Skeletal muscle satellite cell (primary cell): ENCODE data around the gene PLXNA4.

Experiments
- H3K27me3 ChIP-seq: 2 replicates; pipeline ENCODE4 v1.7.0; 2013; ENCODE audit warnings: low read length; ENCODE audit not compliant: control insufficient read depth, insufficient read depth
- H3K36me3 ChIP-seq: 2 replicates; pipeline ENCODE4 v1.7.0; 2013; ENCODE audit warnings: mild to moderate bottlenecking, control low read depth, low read length; ENCODE audit not compliant: insufficient read depth
- H3K4me1 ChIP-seq: 2 replicates; pipeline ENCODE4 v1.7.0; 2013; ENCODE audit warnings: low read length; ENCODE audit not compliant: control insufficient read depth, insufficient read depth
- H3K4me2 ChIP-seq: 2 replicates; pipeline ENCODE4 v1.7.0; 2013; ENCODE audit warnings: mild to moderate bottlenecking, low read length
- H3K4me3 ChIP-seq: 2 replicates; pipeline ENCODE4 v1.7.0; 2013; ENCODE audit warnings: low read length
- H3K9ac ChIP-seq: 2 replicates; pipeline ENCODE4 v1.7.0; 2013; ENCODE audit warnings: mild to moderate bottlenecking, low read depth, low read length, moderate library complexity
- H3K9me3 ChIP-seq: replicated peaks from 2 replicates; pipeline ENCODE4 v1.7.0; 2013; ENCODE audit warnings: mild to moderate bottlenecking, control low read depth, low read length

The PLXNA4 gene

DNA sequence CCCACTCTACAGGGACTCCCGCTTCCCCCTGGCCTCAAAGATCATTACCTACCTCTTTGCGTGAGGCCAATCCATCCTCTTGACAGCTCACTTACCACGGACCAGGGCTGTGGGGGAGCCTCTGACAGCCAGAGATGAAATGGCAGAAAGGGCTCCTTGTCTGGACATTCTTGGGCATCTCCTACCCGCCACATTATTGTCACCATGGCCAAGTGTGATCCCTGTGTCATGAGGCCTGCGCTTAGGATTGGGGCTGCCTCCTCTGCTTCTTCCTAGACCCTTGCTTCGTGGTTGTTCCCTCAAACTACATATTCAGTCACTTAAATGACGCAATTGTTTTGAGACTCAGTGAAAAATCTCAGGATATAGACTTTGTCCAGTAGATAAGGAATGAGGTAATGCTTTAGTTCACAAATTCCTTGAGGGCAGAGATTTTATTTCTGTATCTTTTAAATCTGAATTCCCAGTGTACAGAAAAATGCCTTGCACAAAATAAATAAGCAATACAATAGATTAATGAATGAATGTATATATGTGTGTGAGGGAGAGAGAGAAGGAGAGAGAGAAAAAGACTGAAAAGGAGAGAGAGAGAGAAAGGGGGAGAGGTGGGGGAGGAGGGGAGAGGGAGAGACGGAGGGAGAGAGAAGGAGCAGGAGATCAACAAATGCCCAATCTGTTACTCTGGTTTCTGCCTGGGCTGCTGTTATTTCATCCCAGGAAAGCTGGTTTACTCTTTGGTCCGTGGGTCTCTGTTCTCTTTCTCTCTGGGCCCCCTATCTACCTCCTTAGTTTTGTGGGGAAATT, 159.0 kb downstream of the PLXNA4 start:
- Histone ChIP-seq H3K9ac (no peak overlapping the region), H3K4me1 (no peaks in the 10 kb centered on the region), H3K4me2 (no peak overlapping the region), H3K9me3 (no peaks in the 10 kb centered on the region), H3K36me3 (no peaks in the 10 kb centered on the region), H3K27me3 (no peaks in the 10 kb centered on the region), H3K4me3 (no peak overlapping the region)

DNA sequence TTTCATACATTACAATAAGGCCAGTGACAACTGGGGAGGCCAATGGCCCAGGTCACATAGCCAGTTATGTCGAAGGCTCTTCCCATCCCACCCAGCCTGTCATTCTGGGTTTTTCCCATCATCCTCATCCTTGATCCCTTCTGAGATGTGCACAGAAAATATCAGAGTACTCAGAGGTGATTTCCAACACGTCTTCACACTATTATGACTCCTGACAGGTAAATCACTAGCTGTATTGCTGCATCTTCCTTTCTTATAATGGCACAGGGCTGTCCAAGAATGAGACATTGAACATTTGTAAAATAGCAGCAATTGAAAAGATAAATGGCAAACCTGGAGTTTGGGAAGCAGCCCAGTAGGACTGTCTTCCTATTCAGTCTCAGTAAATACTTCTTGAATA, 159.9 kb downstream of the PLXNA4 start:
- no peaks in the 10 kb centered on the region for H3K36me3 ChIP-seq
- H3K27me3 ChIP-seq: no peaks in the 10 kb centered on the region

DNA sequence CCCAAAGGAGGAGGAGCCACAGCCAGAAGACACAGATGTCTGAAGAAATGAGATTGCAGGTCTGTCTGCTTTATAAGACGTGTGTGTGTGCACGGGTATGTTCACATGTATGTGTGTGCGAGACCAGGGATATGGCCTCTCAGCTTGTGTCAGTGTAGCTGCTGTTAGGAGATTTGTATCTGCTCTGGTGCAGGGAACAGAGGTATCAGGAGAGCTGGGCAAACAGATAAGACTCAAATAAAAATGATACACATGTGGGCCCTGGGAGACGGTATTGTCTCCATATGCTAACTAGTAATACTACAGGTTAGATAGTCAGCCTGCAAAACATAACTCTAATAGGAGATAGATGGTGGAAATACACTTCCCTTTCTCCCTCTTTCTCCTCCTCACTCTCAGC, 161.0 kb downstream of the PLXNA4 start:
- Histone ChIP-seq H3K9ac (no peak overlapping the region), H3K36me3 (no peaks in the 10 kb centered on the region), H3K4me3 (no peak overlapping the region), H3K4me2 (no peak overlapping the region), H3K9me3 (no peaks in the 10 kb centered on the region), H3K4me1 (no peaks in the 10 kb centered on the region), H3K27me3 (no peaks in the 10 kb centered on the region)

More for the DNA sequence above, 159.9 kb downstream of the PLXNA4 start:
- H3K9me3 ChIP-seq: no peaks in the 10 kb centered on the region
- no peak overlapping the region for H3K9ac ChIP-seq
- H3K4me1 ChIP-seq: no peaks in the 10 kb centered on the region
- H3K4me3 ChIP-seq: no peak overlapping the region
- H3K4me2 ChIP-seq: no peak overlapping the region

DNA sequence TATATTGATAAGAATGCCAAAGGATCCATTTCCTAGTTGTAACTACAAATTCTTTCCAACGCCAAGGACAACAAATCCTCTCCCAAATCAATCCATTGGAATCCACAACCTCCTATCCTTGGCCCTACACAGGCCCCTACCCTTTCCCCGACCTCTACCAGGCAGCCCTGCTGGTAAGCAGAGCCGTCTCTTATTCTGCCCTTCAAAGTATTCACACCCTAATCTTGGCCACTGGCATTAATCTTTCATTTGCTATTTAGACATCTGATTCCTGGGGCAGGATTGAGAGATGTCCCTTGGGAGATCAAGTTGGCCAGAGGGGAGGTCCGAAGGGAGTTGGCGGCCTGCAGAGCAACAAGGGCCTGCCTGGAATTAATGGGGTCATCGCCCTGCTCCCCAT, 161.4 kb downstream of the PLXNA4 start:
- H3K9ac ChIP-seq: no peak overlapping the region
- H3K4me1 ChIP-seq: no peaks in the 10 kb centered on the region
- no peak overlapping the region for H3K4me2 ChIP-seq

DNA sequence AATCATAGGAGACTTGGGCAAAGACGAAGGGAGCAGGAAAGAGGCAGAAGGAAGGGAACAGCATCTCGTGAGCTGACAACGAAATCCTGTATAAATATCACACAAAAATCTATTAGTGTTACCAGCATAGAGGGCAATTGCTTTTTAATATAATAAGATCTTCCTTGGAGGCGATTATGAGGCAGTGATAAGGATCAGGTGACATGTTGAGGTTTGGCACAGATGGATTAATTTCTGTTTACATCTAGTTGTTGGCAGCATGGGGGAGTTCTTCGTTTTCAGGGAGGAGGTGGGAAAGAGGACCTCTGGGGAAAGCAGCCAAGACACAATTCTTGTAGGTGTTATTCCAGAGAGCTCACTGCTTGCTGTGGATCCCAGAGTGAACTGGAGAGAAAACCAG, 163.8 kb downstream of the PLXNA4 start:
- Histone ChIP-seq H3K4me1 (no peaks in the 10 kb centered on the region), H3K36me3 (no peaks in the 10 kb centered on the region), H3K4me2 (no peak overlapping the region)

More for the DNA sequence above, 161.4 kb downstream of the PLXNA4 start:
- no peak overlapping the region for H3K4me3 ChIP-seq
- H3K27me3 ChIP-seq: no peaks in the 10 kb centered on the region
- no peaks in the 10 kb centered on the region for H3K36me3 ChIP-seq
- no peaks in the 10 kb centered on the region for H3K9me3 ChIP-seq

DNA sequence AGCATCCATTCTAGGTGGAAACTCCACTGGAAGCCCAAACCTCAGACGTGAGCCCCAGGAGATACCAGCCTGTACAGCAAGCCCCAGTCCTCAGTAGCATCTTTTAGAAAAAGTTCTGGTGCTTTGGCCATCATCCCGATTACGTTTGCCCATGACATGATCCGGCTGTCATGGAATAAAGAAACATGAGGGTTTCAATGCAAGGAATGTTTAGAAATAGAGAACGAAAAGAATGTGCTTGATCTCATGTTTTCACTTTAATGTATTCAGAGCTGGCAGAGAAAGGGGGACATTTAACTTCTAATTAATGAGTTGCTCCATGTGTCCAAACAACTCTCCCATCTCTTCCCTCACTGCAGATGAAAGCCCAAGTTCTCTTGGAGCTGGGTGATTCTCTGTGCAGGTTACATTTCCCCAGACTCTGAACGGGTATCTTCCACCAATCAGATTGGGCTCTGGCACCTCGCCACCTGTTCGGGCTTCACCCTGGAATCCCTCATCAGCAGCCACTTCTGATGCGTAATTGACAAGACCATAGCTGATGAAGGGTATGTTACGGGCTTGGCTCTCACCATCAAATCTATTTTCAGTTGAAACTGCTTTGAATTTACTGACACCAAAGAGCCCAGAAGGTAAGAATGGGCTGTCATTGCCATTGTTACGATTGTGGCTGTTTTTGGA, 165.3 kb downstream of the PLXNA4 start:
- Histone ChIP-seq H3K9ac (no peak overlapping the region), H3K4me2 (no peak overlapping the region), H3K27me3 (no peaks in the 10 kb centered on the region), H3K4me3 (no peak overlapping the region), H3K36me3 (no peaks in the 10 kb centered on the region), H3K4me1 (no peaks in the 10 kb centered on the region), H3K9me3 (no peaks in the 10 kb centered on the region)

More for the DNA sequence above, 163.8 kb downstream of the PLXNA4 start:
- Histone ChIP-seq H3K9me3 (no peaks in the 10 kb centered on the region), H3K4me3 (no peak overlapping the region), H3K9ac (no peak overlapping the region), H3K27me3 (no peaks in the 10 kb centered on the region)

DNA sequence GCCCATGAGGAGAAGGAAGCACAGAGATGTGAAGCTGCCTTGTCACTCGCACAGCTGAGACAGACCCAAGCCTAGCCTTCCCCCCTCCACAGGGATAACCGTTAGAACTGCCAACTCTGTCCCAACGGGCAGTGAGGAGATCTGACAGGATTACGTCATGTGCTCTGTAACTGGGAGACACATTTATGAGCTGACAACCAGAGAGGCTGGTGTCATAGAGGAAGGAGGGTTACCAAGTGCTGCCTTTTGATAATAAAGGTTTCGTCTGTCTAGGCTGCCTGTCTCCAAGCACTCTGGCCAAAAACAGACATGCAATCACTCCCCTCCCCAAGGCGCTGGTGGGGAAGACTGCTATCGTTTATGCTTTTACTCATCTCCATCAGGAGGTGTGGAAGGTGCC, 165.9 kb downstream of the PLXNA4 start:
- Histone ChIP-seq H3K9ac (no peak overlapping the region), H3K9me3 (no peaks in the 10 kb centered on the region), H3K36me3 (no peaks in the 10 kb centered on the region), H3K4me3 (no peak overlapping the region), H3K27me3 (no peaks in the 10 kb centered on the region), H3K4me1 (no peaks in the 10 kb centered on the region), H3K4me2 (no peak overlapping the region)

DNA sequence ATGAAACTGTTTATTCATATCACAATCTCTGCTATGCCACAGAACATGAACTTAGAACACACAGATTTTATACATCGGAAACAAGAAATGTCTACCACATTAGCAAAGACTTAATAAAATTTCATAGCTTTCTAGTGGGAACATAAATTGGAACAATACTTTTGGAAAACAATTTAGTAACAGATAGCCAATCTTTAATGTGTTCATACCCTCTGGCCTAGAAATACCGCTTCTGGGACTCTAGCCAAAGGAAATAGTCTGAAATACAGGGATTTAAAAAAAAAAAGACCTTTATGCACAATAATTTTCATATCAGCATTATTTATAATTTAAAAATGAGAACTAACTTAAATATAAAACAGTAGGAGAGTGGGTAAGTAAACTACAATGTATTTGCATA, 168.5 kb downstream of the PLXNA4 start:
- no peak overlapping the region for H3K4me3 ChIP-seq
- no peaks in the 10 kb centered on the region for H3K9me3 ChIP-seq
- no peaks in the 10 kb centered on the region for H3K4me1 ChIP-seq
- no peak overlapping the region for H3K4me2 ChIP-seq
- H3K27me3 ChIP-seq: no peaks in the 10 kb centered on the region
- no peak overlapping the region for H3K9ac ChIP-seq
- no peaks in the 10 kb centered on the region for H3K36me3 ChIP-seq

DNA sequence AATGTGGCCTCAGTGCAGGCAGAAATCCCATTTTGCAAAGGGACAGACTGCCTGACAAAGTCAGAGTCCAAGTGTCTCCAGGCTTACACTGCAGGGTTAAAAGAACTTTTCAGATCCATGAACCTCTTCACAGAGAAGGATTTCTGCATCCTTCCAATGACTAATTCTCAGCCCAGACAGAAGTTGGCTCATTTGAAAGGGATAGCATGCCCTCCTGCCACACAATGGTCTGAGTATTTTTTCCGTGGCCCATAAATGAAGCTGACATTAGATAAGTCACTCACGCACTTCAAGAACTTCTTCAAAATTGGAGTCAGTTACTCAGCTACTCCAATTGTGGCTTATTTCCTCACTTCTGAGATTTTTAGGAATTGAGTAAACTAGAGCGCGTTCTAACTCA, 170.2 kb downstream of the PLXNA4 start:
- no peaks in the 10 kb centered on the region for H3K4me1 ChIP-seq
- no peak overlapping the region for H3K4me2 ChIP-seq

DNA sequence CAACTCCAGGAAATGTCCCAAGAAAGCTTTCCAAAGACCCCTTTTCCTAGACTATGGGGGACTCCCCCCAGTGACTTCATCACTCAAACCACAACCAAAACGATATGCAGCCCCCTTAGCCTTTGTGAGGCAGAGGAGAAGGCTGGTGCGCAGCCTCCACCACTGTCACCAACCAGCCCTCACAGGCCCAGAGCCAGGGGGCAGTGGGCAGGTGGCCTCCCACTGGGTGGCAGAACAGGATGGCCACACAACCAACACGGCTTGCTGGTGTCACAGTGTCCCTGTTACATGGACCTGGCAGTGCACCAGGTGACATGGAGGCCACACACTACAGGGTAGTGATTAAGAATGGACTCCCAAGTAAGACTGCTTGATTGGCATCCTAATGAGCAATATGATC, 172.0 kb downstream of the PLXNA4 start:
- H3K4me1 ChIP-seq: no peaks in the 10 kb centered on the region

More for the DNA sequence above, 170.2 kb downstream of the PLXNA4 start:
- Histone ChIP-seq H3K4me3 (no peak overlapping the region), H3K9ac (no peak overlapping the region), H3K9me3 (no peaks in the 10 kb centered on the region), H3K27me3 (no peaks in the 10 kb centered on the region), H3K36me3 (no peaks in the 10 kb centered on the region)

DNA sequence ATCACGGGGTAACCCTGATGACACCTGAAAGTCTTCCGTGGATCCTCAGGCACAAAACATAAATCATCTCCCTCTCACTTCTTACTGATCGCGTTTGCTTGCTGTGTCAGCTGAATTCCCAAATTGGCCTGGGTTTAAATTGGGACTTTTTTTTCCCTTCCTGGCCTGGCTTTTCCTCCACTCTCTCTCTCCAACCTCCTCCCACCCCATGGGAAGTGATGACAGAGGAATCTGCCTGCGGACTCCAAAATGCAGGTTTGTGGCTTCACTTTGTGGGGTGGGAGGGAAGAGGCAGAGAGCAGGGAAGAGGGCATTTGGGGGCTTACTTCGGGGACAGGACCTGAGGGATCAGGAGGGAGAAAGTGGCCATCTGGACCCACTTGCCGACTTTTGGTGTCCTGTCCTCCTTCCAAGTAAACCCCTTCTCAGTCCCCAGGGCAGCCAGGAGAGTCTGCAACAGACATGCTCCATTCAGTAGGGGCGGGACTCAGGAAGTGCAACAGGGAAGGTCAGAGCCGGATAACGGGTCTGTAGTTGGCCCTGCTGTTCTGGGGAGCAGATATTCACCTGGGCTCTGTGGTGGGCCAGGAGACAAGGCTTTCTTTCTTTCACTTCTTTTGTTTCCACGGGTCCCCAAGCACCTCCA, 172.7 kb downstream of the PLXNA4 start:
- no peaks in the 10 kb centered on the region for H3K27me3 ChIP-seq
- no peak overlapping the region for H3K9ac ChIP-seq
- H3K4me2 ChIP-seq: no peak overlapping the region
- H3K9me3 ChIP-seq: no peaks in the 10 kb centered on the region
- no peaks in the 10 kb centered on the region for H3K36me3 ChIP-seq
- no peaks in the 10 kb centered on the region for H3K4me1 ChIP-seq
- H3K4me3 ChIP-seq: no peak overlapping the region

More for the DNA sequence above, 172.0 kb downstream of the PLXNA4 start:
- no peaks in the 10 kb centered on the region for H3K36me3 ChIP-seq
- H3K4me3 ChIP-seq: no peak overlapping the region
- no peak overlapping the region for H3K4me2 ChIP-seq
- no peak overlapping the region for H3K9ac ChIP-seq
- H3K9me3 ChIP-seq: no peaks in the 10 kb centered on the region
- no peaks in the 10 kb centered on the region for H3K27me3 ChIP-seq
